Middle frontal gyrus (tissue), 1 donor: ENCODE data around the gene PCNX2.
"Not testable (repeated sequence)": the region's sequence is repeated elsewhere in the genome, so short reads cannot be mapped to it uniquely, and the experiment has no call there.

ENCODE experiments used
- DNase-seq: peaks from one replicate; pipeline ENCODE4 v3.0.0-alpha.2; 2015; ENCODE audit warnings: low spot score; ENCODE audit errors: extremely low spot score

The PCNX2 gene

GRCh38 chr1:233024199-233024598 lies 271.3 kb downstream of the PCNX2 start:
- no peak for DNase-seq

GRCh38 chr1:233022246-233022645 lies 273.3 kb downstream of the PCNX2 start:
- no peak for DNase-seq

GRCh38 chr1:233020426-233020825 lies 275.1 kb downstream of the PCNX2 start:
- DNase-seq: no peak

GRCh38 chr1:233019778-233020325 lies 275.7 kb downstream of the PCNX2 start:
- DNase-seq: no peak

DNA sequence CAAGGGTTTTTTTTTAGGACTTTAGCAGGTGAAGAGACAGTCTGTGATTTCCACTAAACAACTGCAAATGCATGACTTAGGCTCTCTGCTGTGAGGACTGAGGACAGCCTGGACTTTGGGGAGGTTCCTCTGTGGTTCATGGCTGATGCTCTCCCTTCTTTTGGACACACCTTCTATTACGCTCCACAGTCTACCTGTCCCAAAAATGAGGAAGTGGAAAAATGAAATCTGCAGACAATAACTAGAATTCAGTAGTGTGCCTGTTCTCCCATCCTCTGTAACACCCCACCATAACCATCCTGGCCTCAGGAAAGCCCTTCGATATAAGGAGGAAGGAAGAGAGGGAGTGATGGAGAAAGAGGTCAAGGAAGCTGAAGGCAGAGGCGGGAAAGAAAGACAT lies 276.4 kb downstream of the PCNX2 start:
- no peak for DNase-seq

DNA sequence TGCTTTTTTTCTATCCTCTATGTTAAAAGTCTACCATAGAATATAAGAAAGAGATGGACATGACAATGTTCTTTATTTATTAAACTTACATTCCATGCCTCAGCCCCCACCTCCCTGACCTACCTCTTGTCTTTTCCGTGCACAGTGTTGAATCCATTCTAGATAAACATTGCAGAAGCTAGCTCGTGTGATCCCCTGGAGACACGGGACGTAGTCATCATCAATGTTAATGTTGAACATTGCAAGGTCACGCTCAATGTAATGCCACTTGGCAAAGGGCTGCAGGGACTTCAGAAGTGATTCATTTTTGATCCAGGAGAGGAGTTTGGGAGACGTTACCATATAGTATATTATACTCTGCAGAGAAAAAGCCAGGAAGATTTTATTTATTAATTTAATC lies 278.7 kb downstream of the PCNX2 start:
- DNase-seq: no peak

DNA sequence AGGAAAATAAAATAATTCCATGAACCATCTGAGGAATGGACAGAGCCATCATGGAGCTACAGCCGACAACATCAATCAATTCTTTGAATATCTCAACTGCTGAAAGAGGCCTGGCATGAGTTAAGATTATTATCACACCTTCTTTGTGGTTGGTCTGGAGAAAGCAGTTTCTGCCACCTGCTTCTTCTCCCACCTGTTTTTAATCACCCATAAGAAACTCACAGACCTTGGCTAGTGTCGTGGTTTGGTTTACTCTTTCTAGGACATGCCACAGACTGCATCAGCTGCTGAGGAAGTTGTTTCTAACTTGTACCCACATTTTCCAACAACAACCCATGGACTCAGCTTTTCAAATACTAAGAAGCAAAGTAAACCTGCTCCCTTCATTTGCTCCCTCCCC lies 279.6 kb downstream of the PCNX2 start:
- DNase-seq: no peak

- no peak for DNase-seq
Measured at GRCh38 chr1:233012021-233012420, 283.5 kb downstream of the PCNX2 start.

DNA sequence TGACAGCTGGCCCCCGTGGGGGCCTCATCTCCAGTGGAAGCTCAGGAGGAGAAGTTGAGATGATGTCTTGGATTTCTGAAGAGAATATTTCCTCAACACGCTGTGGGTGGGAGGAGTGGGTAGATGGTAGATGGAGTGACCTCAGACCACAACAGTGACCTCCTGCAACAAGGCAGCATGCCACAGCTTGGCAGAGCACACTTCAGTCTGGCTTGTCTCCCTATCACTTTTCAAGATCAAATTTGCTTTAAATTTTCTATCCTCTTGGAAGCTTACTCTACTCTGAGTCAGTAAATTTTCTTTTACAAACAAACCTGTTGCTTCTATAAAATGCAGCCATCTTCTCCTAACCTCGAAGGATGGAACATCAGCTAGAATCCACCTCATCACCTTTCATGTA lies 285.4 kb downstream of the PCNX2 start:
- no peak for DNase-seq

GRCh38 chr1:233006541-233006973 lies 289.0 kb downstream of the PCNX2 start:
- DNase-seq: no peak

DNA sequence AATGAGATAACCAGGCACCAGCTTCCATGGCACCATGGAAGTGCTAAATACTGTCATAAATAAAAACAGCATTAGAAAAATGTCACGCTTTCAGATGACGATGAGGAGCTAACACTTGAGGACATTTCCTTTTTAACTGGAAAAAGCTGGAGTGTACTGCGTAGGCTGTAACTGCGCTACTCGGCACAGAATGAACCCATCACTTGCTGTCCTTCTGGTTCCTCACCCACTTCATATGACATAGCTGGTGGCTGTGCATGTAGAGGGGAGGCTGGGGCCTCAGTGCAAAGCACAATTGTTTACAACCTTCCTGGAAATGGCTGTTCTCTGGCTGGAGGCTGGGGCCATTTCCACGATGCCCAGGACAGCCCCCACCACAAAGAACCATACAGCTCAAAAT lies 289.4 kb downstream of the PCNX2 start:
- no peak for DNase-seq

- no peak for DNase-seq
Measured at GRCh38 chr1:233005703-233006102, 289.8 kb downstream of the PCNX2 start.

DNA sequence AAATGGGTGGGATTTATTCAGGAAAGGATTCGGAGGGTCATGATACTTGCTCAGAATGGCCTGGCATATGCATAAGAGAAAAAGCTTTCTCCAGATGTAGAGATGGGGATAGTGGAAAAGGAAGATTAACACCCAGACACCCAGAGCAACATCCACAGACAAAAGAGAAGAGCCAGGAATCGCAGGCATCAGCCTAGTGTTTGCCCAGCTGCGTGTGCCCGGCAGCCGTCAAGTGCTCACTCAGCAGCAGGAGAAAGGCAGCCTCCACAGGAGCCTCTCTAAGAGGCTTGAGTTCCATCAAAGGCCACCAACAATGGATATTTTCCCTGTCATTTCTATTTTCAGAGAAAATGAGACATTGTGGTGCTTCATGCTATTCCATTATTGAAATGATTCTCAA lies 290.4 kb downstream of the PCNX2 start:
- DNase-seq: no peak

DNA sequence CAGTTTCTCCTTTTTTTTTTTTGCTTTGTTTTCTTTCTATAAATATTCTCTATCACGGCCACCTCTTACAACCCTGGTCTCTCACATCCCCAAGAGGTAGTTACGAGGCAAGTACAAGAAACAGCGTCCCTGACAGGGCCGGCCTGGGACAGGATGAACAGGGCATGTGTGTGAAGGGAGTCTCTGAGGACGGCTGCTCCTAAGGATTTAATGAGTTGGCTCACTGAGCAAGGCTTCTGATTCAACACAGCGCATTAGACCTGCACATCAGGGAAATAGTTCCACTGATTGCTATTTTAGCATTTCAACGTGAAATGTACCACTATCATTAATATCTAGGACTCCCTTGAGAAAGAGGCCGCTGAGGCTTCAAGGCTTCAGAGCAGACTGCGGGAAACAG lies 291.1 kb downstream of the PCNX2 start:
- no peak for DNase-seq

DNA sequence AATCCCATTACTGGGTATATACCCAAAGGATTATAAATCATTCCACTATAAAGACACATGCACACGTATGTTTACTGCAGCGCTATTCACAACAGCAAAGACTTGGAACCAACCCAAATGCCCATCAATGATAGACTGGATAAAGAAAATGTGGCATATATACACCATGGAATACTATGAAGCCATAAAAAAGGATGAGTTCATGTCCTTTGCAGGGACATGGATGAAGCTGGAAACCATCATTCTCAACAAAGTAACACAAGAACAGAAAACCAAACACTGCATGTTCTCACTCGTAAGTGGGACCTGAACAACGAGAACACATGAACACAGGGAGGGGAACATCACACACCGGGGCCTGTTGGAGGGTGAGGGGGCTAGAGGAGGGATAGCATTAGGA lies 291.9 kb downstream of the PCNX2 start:
- DNase-seq: not testable (repeated sequence)

GRCh38 chr1:232999956-233000625 lies 295.4 kb downstream of the PCNX2 start:
- no peak for DNase-seq

- no peak for DNase-seq
Measured at GRCh38 chr1:232998646-232999045, 296.9 kb downstream of the PCNX2 start.

DNA sequence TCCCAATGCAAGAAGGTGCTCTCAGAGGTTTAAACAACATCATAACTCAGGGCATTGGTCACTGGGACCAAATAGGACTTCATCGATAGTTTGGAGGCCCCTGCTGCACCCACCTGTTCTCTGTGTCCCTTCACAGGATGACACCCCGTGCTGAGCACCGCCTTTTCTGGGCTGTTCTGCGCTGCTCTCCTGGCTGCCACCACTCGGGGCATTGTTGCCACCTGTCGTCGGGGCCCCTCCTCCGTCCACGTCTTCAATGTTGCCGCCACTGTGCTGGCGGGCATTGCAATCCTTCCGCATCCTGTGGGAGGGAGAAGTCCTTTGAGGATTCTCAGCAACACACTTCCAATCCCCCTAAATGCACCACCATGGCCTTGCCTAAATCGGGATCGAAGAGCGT lies 297.4 kb downstream of the PCNX2 start:
- no peak for DNase-seq

GRCh38 chr1:232996143-232996542 lies 299.4 kb downstream of the PCNX2 start:
- DNase-seq: no peak

DNA sequence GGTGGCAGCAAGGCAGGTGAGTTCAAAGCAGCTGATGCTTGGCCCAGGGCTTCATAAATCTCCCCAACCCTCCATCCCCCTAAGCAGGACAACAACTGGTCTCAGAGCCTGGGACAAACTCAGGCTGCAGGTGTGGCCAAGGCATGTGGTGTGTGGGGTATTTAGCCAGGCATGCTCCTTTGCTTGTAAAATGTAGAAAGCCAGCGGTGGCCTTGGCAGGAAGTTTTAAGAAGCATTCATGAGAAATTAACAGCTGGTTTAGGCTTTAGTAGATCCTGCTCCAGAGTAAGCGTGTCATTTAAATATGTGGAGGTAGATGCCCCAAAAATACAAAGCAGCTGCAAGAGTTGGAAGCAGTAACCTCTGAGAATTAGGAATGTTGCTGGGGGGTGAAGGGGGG lies 300.3 kb downstream of the PCNX2 start:
- DNase-seq: no peak

GRCh38 chr1:232993555-232993954 lies 302.0 kb downstream of the PCNX2 start:
- DNase-seq: no peak

DNA sequence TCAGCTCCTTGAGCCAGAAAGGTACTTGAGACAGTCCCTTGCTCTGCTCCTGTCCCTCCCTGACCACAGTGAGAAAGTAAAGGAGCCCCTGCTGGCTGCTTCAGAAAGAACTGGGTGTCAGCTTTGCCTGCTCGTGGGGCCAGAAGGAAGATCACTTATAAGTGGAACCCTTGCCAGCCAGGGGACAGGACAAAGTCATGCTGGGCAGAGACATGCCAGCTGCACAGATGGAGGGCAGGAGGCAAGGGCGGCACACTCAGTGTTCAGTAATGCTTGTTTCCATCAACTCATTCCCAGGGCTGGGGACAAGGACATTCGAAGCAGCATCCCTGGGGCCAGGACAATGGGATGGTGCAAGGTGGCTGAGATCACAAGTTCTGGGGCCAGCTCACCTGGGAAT lies 303.3 kb downstream of the PCNX2 start:
- DNase-seq: no peak

DNA sequence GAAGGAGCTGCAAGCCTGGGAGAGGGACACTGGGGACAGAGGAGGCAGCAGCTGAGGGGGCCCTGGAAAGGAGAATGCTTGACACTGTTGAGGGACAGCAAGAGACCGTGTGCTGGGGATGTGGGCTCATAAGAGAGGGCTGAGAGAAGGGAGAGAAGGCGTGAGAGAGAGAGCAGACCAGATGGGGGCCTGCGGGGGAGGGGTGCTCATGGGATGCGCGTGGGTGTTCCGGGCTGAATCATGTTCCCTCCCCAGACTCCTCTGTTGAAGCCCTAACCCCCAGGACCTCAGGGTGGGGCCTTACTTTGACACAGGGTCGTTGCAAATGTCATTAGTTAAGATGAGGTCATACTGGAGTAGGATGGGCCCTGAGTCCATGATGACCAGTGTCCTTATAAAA lies 304.3 kb downstream of the PCNX2 start:
- DNase-seq: no peak
